Mesothelial cell of epicardium (in vitro differentiated cells): ENCODE results near the gene MOG. TPM values are rescaled to one million over a fixed set of nuclear protein-coding genes. Genes with fewer than 3 reads are reported as not detected.
A peak's percentile ranks its signal among the peaks of the same experiment; 100 is the strongest.

Source experiments
- DNase-seq, 2 experiments: peaks; one replicate each; pipeline ENCODE4 v3.0.0; 2021; ENCODE audit warnings: low spot score in 2 of 2; ENCODE audit not compliant: unreplicated experiment in 2 of 2
- H3K27ac Mint-ChIP-seq: 2 replicates; pipeline ENCODE4 v1.8.0; 2021; ENCODE audit warnings: mixed read lengths
- H3K27me3 Mint-ChIP-seq: 2 replicates; pipeline ENCODE4 v1.8.0; 2021; ENCODE audit warnings: low read depth, mixed read lengths
- H3K36me3 Mint-ChIP-seq: 2 replicates; pipeline ENCODE4 v1.8.0; 2021; ENCODE audit warnings: mixed read lengths
- H3K4me1 Mint-ChIP-seq: 2 replicates; pipeline ENCODE4 v1.8.0; 2021; ENCODE audit warnings: mixed read lengths
- H3K4me3 Mint-ChIP-seq: 2 replicates; pipeline ENCODE4 v1.8.0; 2021; ENCODE audit warnings: mild to moderate bottlenecking, moderate library complexity, mixed read lengths
- H3K9me3 Mint-ChIP-seq: 2 replicates; pipeline ENCODE4 v1.8.0; 2021; ENCODE audit warnings: mixed read lengths
- CTCF ChIP-seq: fragments of 200-600 bp; sonication (generic); IDR thresholded peaks from one replicate; pipeline ENCODE4 v1.5.0; 2021; ENCODE audit warnings: antibody characterized with exemption; ENCODE audit not compliant: unreplicated experiment
- total RNA-seq: library from RNA; stranded (reverse); gene quantifications from 3 replicates; pipeline ENCODE4 v1.2.1, GENCODE V29; 2021

The MOG gene
- total RNA-seq, 1 donor from 2014 or later: 0.65 TPM

- Mint-ChIP-seq H3K27ac (peak overlapping the region; percentile 2), H3K27me3 (peaks cover 5% of the 10 kb centered on the region), H3K9me3 (no peaks in the 10 kb centered on the region), H3K4me3 (peak overlapping the region; percentile 72), H3K4me1 (peaks cover 42% of the 10 kb centered on the region), H3K36me3 (peaks cover 2% of the 10 kb centered on the region)
- peak; percentile 53 to 71 for DNase-seq
- TF ChIP-seq CTCF: no peak
Measured at GRCh38 chr6:29631860-29632731, 24.8 kb upstream of the MOG start.

GRCh38 chr6:29632789-29633533, 23.9 kb upstream of the MOG start, which contains the start of gene GABBR1:
Gene GABBR1, minus strand, starts transcription at chr6:29633183. Its CDS starts 798 bp downstream, at chr6:29632385.
- H3K9me3 Mint-ChIP-seq: no peaks in the 10 kb centered on the region
- H3K4me1 Mint-ChIP-seq: peaks cover 41% of the 10 kb centered on the region
- H3K36me3 Mint-ChIP-seq: peaks cover 2% of the 10 kb centered on the region
- no peak for TF ChIP-seq CTCF
- peaks cover 7% of the 10 kb centered on the region for H3K27me3 Mint-ChIP-seq
- DNase-seq: peak; percentile 86 to 87
- H3K4me3 Mint-ChIP-seq: peak within 1 kb of the TSS; percentile 91
- H3K27ac Mint-ChIP-seq: peak within 1 kb of the TSS; percentile 77

GRCh38 chr6:29633534-29633905, 23.4 kb upstream of the MOG start:
- H3K27me3 Mint-ChIP-seq: peaks cover 7% of the 10 kb centered on the region
- peak overlapping the region; percentile 77 for H3K27ac Mint-ChIP-seq
- peaks cover 2% of the 10 kb centered on the region for H3K36me3 Mint-ChIP-seq
- H3K9me3 Mint-ChIP-seq: no peaks in the 10 kb centered on the region
- peaks cover 38% of the 10 kb centered on the region for H3K4me1 Mint-ChIP-seq
- H3K4me3 Mint-ChIP-seq: peak overlapping the region; percentile 91
- no peak for DNase-seq
- no peak for TF ChIP-seq CTCF

GRCh38 chr6:29637247-29637646, 19.6 kb upstream of the MOG start:
- DNase-seq: no peak
- TF ChIP-seq CTCF: no peak
- H3K9me3 Mint-ChIP-seq: no peaks in the 10 kb centered on the region
- H3K27me3 Mint-ChIP-seq: peaks cover 4% of the 10 kb centered on the region
- H3K27ac Mint-ChIP-seq: no peak overlapping the region
- no peaks in the 10 kb centered on the region for H3K36me3 Mint-ChIP-seq
- H3K4me3 Mint-ChIP-seq: no peak overlapping the region
- H3K4me1 Mint-ChIP-seq: peaks cover 11% of the 10 kb centered on the region

GRCh38 chr6:29641430-29642148, 15.3 kb upstream of the MOG start:
- H3K27me3 Mint-ChIP-seq: peaks cover 4% of the 10 kb centered on the region
- no peak for DNase-seq
- no peaks in the 10 kb centered on the region for H3K9me3 Mint-ChIP-seq
- no peak overlapping the region for H3K27ac Mint-ChIP-seq
- no peaks in the 10 kb centered on the region for H3K36me3 Mint-ChIP-seq
- no peaks in the 10 kb centered on the region for H3K4me1 Mint-ChIP-seq
- H3K4me3 Mint-ChIP-seq: no peak overlapping the region
- no peak for TF ChIP-seq CTCF
